ENCODE results near the gene S1PR4.

The S1PR4 gene

GRCh38 chr19:3225169-3225485 lies 46.6 kb downstream of the S1PR4 start:
- DNase-seq, result no peak

DNA sequence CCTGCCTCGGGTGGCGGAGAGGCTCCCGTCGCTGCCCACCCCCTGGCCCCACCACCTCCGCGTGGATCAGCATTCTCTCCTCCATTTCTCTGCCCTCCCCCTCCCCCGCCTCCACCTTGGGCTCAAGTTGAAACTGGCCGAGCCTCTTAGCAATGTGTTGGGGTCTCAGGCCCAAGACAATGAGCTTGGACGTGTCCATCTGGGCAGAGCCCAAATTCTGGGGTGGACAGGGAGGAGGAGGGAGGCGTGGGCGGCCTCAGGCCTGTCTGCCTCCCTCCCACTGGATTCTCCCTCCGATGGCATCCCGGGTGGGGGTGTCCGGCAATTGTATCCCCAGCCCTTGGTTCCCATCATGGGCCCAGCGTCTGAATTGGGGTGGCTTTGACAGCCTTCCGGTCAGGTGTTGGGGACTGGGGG lies 47.1 kb downstream of the S1PR4 start:
- no peak for DNase-seq

- no peak for DNase-seq
Observed at GRCh38 chr19:3227054-3227626, 48.6 kb downstream of the S1PR4 start.

- DNase-seq, result no peak
Observed at GRCh38 chr19:3229346-3229743, 50.8 kb downstream of the S1PR4 start.
